DMS53 (cell line): ENCODE results near the gene TBC1D9.

ENCODE experiments used
- DNase-seq: peaks from one replicate; lab custom pipeline; 2025; lab: John Stamatoyannopoulos, UW

TBC1D9 gene

DNA sequence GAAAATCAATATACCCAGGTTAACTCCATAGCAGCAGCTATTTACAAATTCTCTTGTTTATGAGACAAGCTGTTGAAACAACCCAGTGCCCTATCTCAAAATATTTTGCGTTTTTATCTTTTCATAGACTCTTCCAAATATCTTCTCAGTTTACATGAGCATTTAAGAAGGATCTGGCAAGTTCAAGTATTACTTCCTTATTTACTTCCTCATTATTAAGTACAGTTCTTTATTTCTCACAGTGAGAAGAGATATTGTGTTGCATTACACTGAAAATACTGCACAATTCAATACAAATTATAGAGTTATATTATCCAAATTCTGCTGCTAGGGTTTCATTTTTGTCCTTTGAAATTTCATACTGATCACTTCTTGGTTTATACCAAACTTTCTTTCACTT lies 143.8 kb downstream of the TBC1D9 start:
- no peak for DNase-seq

DNA sequence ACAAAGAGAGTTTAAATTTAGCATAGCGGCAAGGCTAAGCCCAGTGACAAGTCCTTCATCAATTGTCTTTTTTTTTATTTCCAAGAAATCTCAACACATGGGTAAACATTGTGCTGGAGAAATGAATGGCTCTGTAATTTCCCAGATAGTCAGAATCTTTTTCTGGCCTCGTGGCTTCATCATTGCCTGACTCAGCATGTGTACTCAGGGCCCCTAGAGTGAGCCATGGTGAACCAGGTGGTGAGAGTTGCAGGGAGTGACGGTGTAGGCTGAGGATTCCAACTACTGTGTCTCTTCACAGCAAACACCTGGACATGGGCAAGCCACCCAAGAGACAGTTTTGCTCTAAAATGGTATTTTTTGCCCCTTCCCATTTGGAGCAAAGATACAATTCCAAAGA lies 144.3 kb downstream of the TBC1D9 start:
- peak; percentile 17 for DNase-seq

DNA sequence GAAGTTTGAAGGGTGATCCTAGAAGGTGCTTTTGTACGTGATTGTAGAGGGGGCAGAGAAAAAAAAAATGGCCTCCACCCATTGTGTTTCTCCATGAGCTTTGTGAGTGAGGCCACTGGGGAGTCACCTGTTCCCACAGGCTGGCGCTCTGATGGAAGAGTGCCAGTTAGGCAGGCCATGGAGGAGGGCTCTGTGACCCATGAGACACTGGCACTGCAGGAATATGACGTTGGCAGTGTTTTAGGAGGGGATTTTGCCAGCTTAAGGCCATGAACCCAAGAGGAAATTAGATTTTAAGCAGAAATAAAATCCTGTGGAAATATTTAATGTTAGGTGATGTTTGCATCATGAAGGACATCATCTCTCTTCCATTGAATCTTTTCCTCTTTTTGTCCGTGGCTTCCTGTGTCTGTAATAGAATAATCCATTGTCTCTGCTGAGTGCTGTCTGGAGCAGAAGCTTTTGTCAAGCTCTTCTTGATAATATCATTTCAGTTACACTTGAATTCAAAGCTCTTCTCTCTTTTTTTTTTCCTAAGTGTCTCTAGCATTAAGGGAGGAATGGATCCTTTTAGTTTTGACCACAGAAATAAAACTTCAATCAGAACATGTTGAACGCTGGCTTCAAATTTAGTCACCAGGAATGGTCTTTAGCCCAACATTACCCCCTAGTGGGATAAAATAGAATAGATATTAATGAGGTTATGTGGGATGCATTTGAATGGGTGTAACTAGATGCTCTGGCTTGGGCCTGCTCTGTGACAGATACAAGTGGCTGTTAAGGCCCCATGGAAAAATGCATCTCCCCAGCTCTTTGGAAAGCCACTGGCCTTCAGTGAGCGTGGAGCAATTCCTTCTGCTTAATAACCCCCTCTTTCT lies 146.4 kb downstream of the TBC1D9 start:
- DNase-seq = peak; percentile 72

DNA sequence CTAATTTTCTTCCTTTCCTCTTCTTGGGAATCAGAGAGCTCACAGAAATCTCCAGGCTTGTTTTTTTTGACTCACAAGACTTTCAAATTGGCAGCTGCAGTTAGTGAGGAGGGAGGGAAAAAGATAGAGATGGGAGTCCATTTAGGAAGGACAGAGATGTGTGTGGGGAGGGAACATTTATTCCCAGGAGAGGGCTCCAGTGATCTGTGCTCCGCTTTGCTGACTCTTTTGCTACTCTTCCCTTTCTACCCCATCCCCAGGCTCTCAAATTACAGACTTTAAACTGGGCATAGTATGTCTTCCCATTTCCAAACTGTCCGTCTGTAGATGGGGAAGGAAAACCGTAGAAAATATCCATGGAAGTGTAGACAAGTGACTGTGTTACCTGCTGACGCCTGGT lies 148.3 kb downstream of the TBC1D9 start:
- DNase-seq = no peak

DNA sequence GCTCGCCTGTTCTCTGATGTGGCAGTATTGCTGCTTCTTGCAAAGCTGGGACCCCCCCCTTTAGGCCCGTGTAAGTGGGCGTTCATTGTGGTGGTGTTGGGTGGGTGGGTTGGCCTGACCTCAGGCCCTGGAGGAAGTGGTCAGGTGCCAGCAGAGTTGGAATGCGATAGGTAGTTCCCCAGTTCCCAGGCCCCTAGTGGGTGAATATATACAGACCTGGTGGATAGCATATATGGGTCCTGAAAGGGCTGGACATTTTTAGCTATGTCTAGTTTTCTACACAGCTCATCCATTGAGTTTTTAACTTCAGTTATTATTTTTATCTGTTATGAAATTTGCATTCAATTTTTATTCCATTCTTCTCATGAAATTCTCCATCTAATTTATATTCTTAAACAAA lies 151.6 kb downstream of the TBC1D9 start:
- DNase-seq = no peak

DNA sequence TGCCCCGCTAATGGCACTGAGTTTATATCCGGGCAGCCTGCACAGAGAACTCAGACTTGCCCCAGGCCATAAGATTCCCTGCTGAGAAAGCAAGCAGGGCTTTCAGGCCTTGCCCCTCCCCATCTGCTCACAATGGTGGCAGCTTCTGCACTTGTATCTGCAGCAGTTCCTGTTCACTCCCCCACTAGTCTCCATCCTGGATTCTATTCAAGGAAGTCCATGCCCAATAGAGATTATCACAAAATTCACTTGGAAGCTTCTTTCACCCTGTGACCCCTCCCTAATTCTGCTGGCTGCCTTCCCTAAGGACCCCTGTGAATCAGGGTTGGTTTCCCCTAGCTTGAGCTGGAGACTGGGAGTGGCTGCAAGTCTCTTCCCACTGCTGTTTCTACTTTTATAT lies 152.9 kb downstream of the TBC1D9 start:
- no peak for DNase-seq

DNA sequence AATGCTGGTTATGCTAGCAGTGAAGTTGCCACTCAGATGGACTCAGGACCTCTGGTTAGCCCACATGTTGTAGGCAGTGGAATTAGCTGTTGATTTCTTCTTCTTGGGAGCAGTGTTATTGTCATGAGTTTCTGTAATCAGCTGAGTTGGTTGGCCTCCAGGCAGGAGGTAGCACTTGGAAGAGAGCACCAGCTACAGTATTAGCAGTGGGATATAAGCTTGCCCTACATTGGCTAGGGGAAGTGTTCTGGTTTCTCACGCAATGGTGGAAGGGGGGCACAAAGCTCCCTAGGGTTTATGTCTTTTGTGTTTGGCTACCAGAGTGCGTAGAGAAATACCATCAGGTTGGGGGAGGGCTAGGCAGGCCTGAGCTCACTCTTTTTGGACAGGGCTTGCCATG lies 153.5 kb downstream of the TBC1D9 start:
- no peak for DNase-seq

DNA sequence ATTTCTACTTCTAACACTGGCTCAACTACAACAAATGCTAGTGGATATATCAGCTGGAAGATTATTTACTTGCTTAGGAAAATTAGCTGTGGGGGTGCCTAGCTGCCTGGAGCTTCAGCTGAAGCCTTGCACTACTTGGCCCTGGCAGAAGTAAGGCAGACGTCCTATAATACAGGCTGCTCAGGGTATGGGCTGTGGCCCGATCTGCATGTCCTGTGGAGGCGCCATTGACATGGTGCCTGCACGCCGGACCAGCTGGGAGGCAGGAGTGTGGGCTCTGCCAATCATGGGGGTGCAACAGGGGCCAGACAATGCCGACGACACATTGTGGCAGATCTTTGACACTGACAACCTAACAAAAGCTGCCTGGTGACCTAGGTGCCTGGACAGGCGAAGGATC lies 155.8 kb downstream of the TBC1D9 start:
- no peak for DNase-seq

DNA sequence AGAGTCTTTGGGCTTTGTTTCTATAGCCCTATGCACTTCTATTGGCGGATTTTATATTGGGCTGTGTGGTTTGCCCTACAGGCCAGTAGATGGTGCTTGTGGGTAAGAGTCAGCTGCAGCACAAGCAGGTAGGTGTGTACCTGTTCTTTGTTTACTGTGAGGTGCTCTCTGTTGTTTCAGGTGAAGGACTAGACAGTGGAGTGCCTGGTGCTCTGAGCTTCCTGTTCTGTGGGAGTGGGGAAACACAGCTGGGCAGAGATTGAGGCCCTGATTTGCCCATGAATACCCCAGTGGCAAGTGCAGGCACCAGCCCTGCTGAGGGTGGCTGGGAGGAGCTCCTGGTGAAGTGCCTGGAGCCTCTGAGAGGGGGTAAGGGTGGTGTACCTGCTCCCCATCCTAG lies 161.1 kb downstream of the TBC1D9 start:
- DNase-seq = peak; percentile 92

DNA sequence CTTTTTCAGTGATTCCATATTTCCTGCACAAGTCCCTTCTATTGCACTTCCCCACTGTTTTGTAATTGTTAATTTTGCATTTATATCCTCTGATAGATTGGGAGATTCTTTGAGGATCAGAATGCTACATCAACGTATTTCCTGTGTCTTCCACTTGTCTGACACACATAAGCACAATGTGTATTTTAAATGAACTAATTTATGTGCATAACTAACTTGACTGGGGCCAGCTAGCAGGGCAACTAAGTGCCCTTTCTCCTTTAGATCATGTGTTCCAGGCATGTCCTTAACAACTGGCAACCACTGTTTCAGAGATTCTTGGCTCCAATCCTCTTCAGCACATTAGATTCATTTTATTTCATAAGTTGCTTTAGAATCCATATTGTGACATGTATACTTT lies 171.7 kb downstream of the TBC1D9 start:
- no peak for DNase-seq

DNA sequence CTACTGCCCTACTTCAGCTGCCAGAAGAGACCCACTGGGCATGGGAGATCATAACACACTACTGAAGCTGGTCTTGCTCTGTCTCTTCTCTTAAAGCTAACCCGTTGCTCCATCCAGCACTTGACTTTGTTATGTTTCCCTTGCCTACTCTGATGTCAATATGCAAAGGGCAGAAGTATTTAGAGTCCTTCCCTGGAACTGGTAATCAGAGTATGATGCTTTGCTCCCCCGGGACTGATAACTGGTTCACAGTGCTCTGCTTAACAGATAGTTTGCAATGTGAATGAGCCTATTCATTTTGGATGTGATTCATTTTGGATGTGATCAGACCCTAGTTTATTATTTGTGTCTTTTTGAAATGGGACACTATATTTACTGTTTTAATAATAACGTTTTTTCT lies 175.1 kb downstream of the TBC1D9 start:
- no peak for DNase-seq

DNA sequence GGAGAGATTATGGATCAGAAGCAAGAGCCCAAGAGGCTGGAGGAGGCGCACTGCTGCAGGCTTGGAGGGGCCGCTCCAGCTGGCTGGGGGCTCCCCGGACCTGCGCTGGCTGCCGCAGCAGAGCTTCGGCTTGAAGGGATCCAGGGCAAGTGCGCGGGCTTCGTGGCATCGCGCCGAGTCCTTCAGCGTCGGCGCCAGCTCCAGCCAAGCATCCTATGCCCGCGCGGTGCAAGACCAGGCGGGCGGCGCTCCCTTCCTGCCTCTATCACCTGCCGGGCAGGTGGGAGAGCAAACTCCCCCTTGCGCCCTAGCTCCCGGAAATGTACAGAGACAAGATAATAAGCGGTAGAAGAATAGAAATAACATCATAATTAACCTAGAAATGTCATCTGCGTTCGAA lies 176.9 kb downstream of the TBC1D9 start:
- DNase-seq = peak; percentile 55

DNA sequence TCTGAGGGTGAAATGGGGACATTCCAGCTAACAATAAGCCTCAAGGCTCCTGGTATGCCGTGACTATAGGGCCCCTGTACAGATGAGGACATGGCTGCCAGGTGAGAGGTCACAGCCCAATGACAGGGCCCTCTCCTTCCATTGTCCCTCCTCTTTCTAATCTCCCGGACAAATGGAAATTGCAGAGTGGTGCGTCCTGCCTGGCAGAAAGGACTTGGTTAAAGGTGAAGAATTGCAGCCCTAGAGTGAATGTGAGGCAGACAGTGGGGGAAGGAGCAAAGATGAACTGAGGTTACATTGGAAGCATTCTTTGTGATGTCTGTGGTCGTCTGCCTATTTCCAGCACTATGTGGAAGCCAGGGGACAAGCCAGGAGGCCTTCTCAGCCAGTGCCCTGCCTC lies 180.7 kb downstream of the TBC1D9 start:
- DNase-seq = no peak

DNA sequence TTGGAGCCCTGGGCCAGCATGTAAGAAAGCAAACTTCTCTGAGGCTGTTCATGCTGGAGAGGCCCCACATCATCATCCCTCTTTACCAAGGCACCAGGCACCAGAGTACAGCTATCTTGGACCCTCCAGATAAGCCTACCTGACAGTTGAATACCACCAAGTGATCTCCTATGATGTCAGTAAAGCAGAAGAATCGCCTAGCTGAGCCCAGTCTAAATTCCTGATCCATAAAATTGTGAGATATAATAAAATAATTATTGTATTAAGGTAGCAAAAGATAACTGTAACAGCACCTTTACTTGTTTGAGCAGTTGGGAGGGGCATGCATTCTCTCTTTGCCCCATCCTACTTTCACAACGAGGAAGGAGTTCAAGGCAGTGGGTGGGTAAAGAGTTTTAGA lies 184.6 kb downstream of the TBC1D9 start:
- DNase-seq = no peak
